NCI-H1092 (cell line): ENCODE measurements around the gene GRIN2D.

Experiments used
- DNase-seq: peaks from one replicate; lab custom pipeline; 2025; lab: John Stamatoyannopoulos, UW

GRIN2D gene

GRCh38 chr19:48441360-48442050 lies 48.0 kb downstream of the GRIN2D start:
- DNase-seq = no peak

- DNase-seq = no peak
Measured at GRCh38 chr19:48442116-48443035, 48.9 kb downstream of the GRIN2D start.

- no peak for DNase-seq
Measured at GRCh38 chr19:48443256-48443655, 49.8 kb downstream of the GRIN2D start.
